GM23248 (cell line): ENCODE measurements around the gene GDF10.

Experiments used
- EZH2 ChIP-seq: fragments of 200-600 bp; sonication (generic); IDR thresholded peaks from 2 replicates; pipeline ENCODE4 v1.6.1; 2018; ENCODE audit warnings: antibody characterized with exemption, mild to moderate bottlenecking; ENCODE audit not compliant: insufficient read depth, poor library complexity, severe bottlenecking
- EZH2phosphoT487 ChIP-seq: fragments of 200-600 bp; sonication (generic); IDR thresholded peaks from 2 replicates; pipeline ENCODE4 v1.6.1; 2018; ENCODE audit warnings: antibody characterized with exemption, moderate library complexity, mild to moderate bottlenecking, low read depth; ENCODE audit not compliant: insufficient read depth

DNA sequence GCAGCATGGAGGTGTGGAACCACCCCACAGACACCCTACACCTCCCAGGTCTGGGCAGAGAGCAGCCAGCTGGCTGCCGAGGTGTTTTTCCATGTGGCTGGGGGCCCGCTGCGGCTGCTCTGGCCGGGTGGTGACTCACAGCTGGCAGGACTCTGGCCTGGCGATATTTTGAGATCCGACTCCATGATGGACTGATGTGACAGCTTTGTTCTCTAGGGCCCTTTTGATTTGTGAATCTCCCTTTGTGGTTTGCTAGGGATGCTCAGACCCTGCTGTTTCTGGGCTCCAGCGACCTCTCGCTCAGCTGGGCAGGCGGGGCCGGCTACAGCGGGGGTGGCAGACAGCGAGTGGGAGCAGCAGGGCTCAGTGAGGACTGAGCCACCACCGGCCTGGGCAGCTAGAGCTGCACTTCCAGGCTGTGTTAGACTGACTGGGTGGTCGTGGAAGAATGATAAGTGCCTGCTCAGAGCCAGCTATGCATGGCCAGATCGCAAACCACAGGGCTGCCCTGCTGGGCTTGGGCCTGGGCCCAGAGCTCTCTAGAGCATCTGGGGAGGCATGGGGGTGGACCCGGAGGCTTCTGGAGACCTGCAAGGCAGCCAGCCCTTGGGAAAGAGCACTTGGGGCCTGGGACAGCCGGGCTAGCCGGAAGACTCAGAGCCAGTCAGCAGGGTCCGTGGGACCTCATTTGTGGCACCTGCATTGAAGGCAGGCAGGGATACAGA, 46.2 kb upstream of the GDF10 start:
- TF ChIP-seq EZH2: no peak
- TF ChIP-seq EZH2phosphoT487: no peak
